GM12865 (cell line): Measurements from ENCODE around the gene LRRC23.
"Not testable (repeated sequence)": the region's sequence is repeated elsewhere in the genome, so short reads cannot be mapped to it uniquely, and the experiment has no call there.

ENCODE experiments used
- DNase-seq: peaks from one replicate; pipeline ENCODE4 v3.0.0; 2010; ENCODE audit warnings: low read depth
- H3K4me3 ChIP-seq: 2 replicates; pipeline ENCODE4 v1.5.1; 2011; ENCODE audit warnings: mild to moderate bottlenecking, low read depth, low read length, control low read depth
- CTCF ChIP-seq: IDR thresholded peaks from 2 replicates; pipeline ENCODE4 v1.5.1; 2011; ENCODE audit warnings: low read length, control low read depth, low read depth, inconsistent platforms; ENCODE audit not compliant: insufficient read depth; ENCODE audit errors: missing control alignments

LRRC23 gene

GRCh38 chr12:6883252-6883651, 21.4 kb upstream of the LRRC23 start:
- no peak for TF ChIP-seq CTCF
- DNase-seq: no peak

GRCh38 chr12:6883683-6884082, 20.9 kb upstream of the LRRC23 start:
- H3K4me3 ChIP-seq: no peak overlapping the region

More at GRCh38 chr12:6883252-6883651, 21.4 kb upstream of the LRRC23 start:
- H3K4me3 ChIP-seq: no peak overlapping the region

GRCh38 chr12:6884539-6884938, 20.1 kb upstream of the LRRC23 start:
- TF ChIP-seq CTCF: no peak
- DNase-seq: no peak
- no peak overlapping the region for H3K4me3 ChIP-seq

More at GRCh38 chr12:6883683-6884082, 20.9 kb upstream of the LRRC23 start:
- no peak for DNase-seq
- TF ChIP-seq CTCF: no peak

GRCh38 chr12:6886206-6886999, 18.2 kb upstream of the LRRC23 start:
- not testable (repeated sequence) for H3K4me3 ChIP-seq, DNase-seq

GRCh38 chr12:6887460-6887859, 17.2 kb upstream of the LRRC23 start:
- H3K4me3 ChIP-seq: no peak overlapping the region
- TF ChIP-seq CTCF: no peak
- DNase-seq: no peak

- no peak for TF ChIP-seq CTCF
- H3K4me3 ChIP-seq: no peak overlapping the region
- no peak for DNase-seq
Observed at GRCh38 chr12:6888360-6888759, 16.3 kb upstream of the LRRC23 start.

GRCh38 chr12:6888794-6889193, 15.8 kb upstream of the LRRC23 start:
- not testable (repeated sequence) for H3K4me3 ChIP-seq, DNase-seq

- DNase-seq, H3K4me3 ChIP-seq: not testable (repeated sequence)
Observed at GRCh38 chr12:6889775-6890573, 14.6 kb upstream of the LRRC23 start.
